HG02870 (cell line): Measurements from ENCODE around the gene MRPS12.
"Not testable (repeated sequence)": the region's sequence is repeated elsewhere in the genome, so short reads cannot be mapped to it uniquely, and the experiment has no call there.

Source experiments
- ATAC-seq: cut with Tn5 transposase; IDR thresholded peaks from one replicate; pipeline ENCODE4 v1.9.1; 2021; ENCODE audit warnings: mild to moderate bottlenecking, moderate library complexity; ENCODE audit not compliant: unreplicated experiment

Gene MRPS12

DNA sequence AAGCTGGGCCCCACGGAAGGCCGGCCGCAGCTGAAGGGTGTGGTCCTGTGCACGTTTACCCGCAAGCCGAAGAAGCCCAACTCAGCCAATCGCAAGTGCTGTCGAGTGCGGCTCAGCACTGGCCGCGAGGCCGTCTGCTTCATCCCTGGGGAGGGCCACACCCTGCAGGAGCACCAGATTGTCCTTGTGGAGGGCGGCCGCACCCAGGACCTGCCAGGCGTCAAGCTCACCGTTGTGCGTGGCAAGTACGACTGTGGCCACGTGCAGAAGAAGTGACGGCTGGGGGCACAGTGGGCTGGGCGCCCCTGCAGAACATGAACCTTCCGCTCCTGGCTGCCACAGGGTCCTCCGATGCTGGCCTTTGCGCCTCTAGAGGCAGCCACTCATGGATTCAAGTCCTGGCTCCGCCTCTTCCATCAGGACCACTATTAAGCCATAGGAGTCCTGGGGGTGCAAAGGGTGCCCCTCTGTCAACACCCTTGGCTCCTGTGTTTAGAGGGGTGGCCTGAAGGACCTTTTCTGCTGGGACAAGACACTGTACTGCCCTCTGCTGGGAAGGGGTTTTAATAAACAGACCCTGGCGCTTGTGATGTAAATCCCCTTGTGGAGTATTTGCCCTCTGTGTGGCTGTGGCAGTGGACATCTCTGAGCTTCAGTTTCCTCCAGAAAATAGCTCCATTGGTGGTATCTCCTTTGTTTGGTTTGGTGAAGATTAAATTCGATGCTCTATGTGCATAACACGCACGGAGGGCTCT is 1.9 kb downstream of the MRPS12 start:
- no peak for ATAC-seq

GRCh38 chr19:38933544-38933943 is 2.8 kb downstream of the MRPS12 start:
- ATAC-seq: no peak

DNA sequence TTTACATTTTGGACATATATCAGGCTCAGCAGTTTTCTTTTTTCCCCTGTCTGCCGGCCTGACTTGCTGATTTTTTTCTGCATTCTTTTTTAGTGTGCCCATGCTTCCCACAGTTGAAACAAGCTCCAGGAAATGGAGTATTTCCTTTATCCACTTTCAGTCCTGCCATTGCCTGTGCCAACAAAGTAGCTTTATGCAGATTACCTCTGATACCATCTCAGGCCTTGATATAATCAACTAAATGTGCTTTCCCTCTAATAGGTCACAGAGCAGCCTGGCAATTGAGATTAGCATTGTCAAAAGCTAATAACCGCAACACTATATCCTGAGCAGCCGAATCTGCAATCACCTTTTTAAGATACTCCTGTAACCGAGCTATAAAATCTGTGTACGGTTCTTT is 9.2 kb downstream of the MRPS12 start:
- ATAC-seq: no peak

DNA sequence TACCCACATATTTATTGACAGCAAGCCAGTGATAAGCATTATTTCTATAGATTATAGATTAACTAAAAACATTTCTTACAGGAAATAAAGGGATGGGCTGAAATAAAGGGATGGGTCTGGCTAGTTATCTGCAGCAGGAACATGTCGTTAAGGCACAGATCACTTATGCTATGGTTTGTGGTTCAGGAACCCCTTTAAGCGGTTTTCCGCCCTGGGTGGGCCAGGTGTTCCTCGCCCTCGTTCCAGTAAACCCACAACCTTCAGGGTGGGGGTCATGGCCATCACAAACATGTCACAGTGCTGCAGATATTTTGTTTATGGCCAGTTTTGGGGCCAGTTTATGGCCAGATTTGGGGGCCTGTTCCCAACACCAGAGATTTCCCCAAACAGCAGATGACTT is 10.7 kb downstream of the MRPS12 start:
- not testable (repeated sequence) for ATAC-seq

GRCh38 chr19:38941979-38942378 is 11.2 kb downstream of the MRPS12 start:
- no peak for ATAC-seq

DNA sequence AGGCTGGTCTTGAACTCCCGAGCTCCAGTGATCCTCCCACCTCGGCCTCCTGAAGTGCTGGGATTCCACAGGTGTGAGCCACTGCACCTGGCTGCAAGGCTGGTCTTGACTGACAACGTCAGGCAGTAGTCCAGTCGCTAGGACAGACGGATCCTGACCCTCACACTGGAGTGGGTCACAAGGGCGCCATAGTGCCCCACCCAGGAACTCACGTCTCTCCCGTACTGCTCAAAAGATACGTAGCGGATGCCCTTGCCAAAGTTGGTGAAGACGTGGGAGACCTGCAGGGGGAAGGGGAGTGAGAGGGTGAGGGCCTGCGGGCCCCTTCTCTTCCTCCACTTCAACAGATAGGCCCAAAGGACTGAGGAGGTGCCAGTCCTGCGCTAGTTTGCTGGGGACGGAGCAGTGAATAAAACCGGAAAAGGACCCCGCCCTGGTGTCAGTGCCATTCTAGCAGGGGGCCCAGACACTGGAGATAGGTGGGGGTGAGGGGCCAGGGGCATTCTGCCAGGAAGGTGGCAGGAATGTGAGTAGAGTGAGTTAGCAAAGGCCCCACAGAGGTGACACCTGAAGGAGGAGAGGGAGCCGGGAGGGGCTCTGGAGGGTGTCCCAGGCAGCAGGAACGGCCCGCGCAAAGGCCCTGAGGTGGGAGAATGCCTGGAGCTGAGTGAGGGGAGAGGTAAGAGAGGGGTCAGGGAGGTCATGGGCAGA is 11.9 kb downstream of the MRPS12 start:
- no peak for ATAC-seq

- ATAC-seq: no peak
These were observed 14.3 kb downstream of the MRPS12 start for GRCh38 chr19:38944981-38945506.

- ATAC-seq: no peak
These were observed 15.0 kb downstream of the MRPS12 start for GRCh38 chr19:38945562-38946228.

- no peak for ATAC-seq
These were observed 15.7 kb downstream of the MRPS12 start for GRCh38 chr19:38946229-38947010.

- ATAC-seq: no peak
These were observed 19.0 kb downstream of the MRPS12 start for GRCh38 chr19:38949580-38950367.

- ATAC-seq: no peak
These were observed 20.4 kb downstream of the MRPS12 start for GRCh38 chr19:38951187-38951586.

DNA sequence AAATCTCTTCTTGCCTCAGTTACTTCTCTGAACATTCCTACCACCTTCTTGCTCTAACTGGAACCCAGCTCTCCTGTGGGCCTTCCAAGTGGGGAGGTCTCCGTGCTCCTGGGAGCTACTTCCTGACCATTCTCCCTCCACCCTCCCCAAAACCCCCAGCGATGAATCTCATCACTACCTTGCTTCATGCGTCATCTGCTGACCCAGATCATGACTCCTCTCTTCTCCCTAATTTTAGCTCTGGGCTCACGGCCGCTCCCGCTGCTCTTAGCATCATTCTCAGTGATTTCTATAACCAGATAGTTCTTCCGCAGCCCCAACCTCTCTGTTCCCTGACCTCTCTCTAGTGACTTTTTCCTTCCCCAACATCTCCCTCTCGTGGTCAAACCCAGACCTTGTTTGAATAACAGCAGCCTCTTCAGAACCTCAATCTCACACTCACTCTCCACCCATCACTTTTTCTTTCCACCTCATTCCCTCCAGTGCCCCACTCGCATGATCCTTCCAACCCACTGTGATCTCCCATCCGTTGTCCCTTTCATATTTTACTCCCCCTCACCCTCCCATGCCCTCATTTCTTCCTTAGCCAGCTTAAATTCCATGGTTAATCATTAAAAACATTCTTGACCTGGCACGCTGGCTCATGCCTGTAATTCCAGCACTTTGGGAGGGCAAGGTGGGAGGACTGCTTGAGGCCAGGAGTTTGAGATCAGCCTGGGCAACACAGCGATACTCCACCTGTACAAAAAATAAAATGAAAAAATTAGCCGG is 21.8 kb downstream of the MRPS12 start:
- ATAC-seq: no peak

- no peak for ATAC-seq
These were observed 22.9 kb downstream of the MRPS12 start for GRCh38 chr19:38953677-38954076.

GRCh38 chr19:38956264-38956663 is 25.5 kb downstream of the MRPS12 start:
- no peak for ATAC-seq

DNA sequence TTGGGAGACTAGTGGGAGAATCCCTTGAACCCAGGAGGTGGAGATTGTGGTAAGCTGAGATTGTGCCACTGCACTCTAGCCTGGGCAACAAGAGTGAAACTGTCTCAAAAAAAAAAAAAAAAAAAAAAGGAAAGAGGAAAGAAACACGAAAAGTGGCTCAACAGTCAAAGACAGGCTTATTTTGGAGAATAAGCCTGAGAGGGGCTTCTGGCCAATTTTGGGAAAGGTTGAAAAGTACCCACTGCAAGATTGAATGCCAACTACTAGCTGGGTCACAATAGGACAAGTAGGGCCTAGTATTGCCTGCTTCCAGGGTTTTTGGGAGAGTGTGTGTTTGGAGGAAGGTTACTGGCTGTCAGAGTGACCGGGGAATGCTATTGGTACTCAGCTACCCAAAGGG is 27.6 kb downstream of the MRPS12 start:
- ATAC-seq: no peak

DNA sequence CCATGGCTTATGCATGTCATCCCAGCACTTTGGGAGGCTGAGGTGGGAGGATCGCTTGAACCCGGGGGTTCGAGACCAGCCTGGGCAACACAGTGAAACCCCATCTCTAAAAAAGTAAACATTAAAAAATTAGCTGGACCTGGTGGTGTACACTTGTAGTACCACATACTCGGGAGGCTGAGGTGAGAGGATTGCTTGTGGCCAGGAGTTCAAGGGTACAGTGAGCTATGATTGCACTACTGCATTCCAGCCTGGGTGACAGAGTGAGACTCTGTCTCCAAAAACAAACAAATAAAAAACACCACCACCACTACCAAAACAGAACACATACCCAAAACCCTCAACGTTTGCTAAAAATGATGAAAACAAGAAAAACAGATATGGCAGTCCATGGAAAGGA is 28.9 kb downstream of the MRPS12 start:
- ATAC-seq: no peak

- ATAC-seq: no peak
These were observed 34.0 kb downstream of the MRPS12 start for GRCh38 chr19:38964738-38965137.

DNA sequence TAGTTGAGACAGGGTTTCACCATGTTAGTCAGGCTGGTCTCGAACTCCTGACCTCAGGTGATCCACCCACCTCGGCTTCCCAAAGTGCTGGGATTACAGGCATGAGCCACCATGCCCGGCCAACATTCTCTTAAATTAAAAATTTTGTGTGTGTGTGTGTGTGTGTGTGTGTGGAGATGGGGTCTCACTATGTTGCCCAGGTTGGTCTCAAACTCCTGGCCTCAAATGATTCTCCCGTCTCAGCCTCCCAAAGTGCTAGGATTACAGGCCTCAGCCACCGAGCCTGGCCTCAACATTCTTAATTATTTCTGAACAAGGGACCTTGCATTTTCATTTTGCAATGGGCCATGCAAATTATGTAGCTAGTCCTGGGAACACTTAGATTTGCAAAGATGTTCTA is 35.4 kb downstream of the MRPS12 start:
- ATAC-seq: not testable (repeated sequence)
